ENCODE results near the gene CPED1.
"Not testable (repeated sequence)": the region's sequence is repeated elsewhere in the genome, so short reads cannot be mapped to it uniquely, and the experiment has no call there.

CPED1 gene

DNA sequence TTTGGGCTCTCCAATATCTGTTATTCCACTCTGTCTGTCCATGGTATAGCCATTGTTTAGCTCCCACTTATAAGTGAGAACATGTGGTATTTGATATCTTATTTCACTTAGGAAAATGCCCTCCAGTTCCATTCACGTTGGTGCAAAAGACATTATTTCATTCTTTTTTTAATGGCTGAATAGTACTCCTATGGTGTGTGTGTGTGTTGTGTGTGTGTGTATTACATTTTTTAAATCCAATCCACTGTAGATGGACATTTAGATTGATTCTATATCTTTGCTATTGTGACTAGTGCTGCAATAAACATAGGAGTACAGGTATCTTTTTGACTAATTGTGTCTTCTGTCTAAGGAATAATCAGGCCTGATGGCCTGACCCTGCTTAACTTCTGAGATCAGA lies 7.4 kb upstream of the CPED1 start:
- no peak for DNase-seq (ENCODE audit: low read depth in 2 of 3, low spot score in 2 of 3)

DNA sequence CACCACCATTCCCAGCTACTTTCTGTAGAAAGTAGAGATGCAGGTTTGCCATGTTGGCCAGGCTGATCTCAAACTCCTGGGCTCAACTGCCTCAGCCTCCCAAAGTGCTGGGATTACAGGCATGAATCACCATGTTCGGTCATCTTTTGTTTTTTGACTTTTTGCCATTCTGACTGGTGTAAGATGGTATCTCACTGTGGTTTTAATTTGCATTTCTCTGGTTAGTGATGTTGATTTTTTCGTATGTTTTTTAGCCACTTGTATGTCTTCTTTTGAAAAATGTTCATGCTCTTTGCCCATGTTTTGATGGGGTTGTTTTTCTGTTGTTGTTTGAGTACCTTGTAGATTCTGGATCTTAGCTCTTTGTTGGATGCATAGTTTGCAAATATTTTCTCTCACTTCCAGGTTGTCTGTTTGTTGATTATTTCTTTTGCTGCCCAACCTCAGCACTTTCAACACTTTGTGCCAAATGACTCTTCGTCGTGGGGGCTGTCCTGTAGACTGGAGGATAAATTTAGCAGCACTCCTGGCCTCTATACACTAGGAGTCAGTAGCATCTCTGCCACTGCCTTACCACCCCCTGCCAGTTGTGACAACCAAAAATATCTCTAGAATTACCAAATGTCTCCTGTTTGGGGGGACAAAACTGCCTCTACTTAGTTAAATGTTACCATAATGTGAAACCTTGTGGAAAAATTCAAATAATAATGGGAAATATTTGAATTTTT lies 6.5 kb upstream of the CPED1 start:
- DNase-seq (ENCODE audit: low read depth in 2 of 3, low spot score in 2 of 3) = no peak

GRCh38 chr7:120983592-120983991 lies 4.9 kb upstream of the CPED1 start:
- not testable (repeated sequence) for DNase-seq (ENCODE audit: low read depth in 2 of 3, low spot score in 2 of 3)

GRCh38 chr7:120984406-120984805 lies 4.1 kb upstream of the CPED1 start:
- no peak for DNase-seq (ENCODE audit: low read depth in 2 of 3, low spot score in 2 of 3)

GRCh38 chr7:120985130-120985758 lies 3.3 kb upstream of the CPED1 start:
- DNase-seq (ENCODE audit: low read depth in 2 of 3, low spot score in 2 of 3) = no peak

DNA sequence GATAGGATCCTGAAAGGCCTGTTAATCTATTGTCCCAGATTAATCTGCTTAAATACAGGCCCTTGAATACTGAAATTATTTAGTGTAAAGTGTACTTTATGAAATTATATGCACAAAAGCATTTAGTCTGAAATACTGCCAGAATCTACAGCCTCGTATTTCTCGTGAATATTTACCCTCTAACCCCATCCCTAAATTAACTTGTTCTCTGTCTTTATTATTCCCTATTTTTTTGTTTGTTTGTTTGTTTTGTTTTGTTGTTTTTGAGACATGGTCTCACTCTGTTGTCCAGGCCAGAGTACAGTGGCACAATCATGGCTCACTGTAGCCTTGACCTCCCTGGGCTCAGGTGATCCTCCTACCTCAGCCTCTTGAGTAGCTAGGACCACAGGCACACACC lies 2.7 kb upstream of the CPED1 start:
- no peak for DNase-seq (ENCODE audit: low read depth in 2 of 3, low spot score in 2 of 3)

GRCh38 chr7:120986650-120987049 lies 1.9 kb upstream of the CPED1 start:
- no peak for DNase-seq (ENCODE audit: low read depth in 2 of 3, low spot score in 2 of 3)

GRCh38 chr7:120987280-120987679 lies 1.2 kb upstream of the CPED1 start:
- DNase-seq (ENCODE audit: low read depth in 2 of 3, low spot score in 2 of 3) = no peak

- DNase-seq (ENCODE audit: low read depth in 2 of 3, low spot score in 2 of 3) = peak; percentile 46 to 70 (median 48)
These were observed 574 bp upstream of the CPED1 start for GRCh38 chr7:120987683-120988590.

- no peak for DNase-seq (ENCODE audit: low read depth in 2 of 3, low spot score in 2 of 3)
These were observed 1.0 kb downstream of the CPED1 start for GRCh38 chr7:120989257-120990220.

DNA sequence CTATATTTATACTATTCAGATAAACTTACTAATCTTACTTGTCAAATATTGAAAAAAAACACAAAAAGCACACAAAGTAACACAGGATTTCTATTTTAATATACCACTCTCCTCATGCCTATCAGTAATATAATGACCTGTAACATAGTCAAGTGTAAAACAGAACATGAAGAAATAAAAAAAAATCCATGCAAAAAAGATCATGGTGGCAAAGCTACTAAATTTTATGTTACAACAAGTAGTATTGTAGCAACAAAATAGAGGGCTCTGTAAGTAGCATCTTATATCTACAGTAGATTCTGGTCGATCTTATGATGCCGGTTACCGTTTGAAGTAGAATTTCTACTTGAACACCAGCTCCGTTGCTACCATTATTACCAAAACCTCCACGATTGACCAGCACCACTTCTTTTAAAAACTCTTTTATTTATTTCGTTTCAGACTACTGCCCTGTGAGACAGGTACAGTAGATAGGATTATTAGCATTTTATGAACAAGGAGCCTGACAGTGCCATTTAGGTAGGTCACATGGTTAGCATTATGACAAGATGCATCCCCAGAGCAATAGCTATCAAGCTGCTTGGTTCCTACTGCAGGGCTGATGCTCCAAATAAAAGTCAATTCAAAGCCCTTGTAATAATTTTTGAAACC lies 2.1 kb downstream of the CPED1 start:
- no peak for DNase-seq (ENCODE audit: low read depth in 2 of 3, low spot score in 2 of 3)

DNA sequence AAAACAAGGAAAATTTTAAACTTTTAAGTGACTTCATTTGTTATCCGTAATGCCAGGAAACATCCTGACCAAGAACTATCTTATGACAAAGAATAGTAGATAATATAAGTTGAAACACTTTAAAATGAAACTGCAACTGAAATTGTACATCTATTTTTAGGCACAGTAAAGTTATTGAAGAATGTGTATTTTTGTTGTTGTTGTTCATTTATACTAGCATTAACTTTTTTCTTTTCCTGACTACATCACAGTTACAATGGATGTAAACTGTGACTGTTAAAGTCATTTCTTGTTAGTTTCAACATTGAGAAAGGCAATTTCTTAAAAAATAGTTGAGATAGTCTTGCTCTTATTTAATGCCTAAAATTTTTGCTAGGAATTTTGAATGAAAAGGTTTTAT lies 2.6 kb downstream of the CPED1 start:
- DNase-seq (ENCODE audit: low read depth in 2 of 3, low spot score in 2 of 3) = no peak

- DNase-seq (ENCODE audit: low read depth in 2 of 3, low spot score in 2 of 3) = no peak
These were observed 3.1 kb downstream of the CPED1 start for GRCh38 chr7:120991581-120991980.

- no peak for DNase-seq (ENCODE audit: low read depth in 2 of 3, low spot score in 2 of 3)
These were observed 3.9 kb downstream of the CPED1 start for GRCh38 chr7:120992272-120992964.

GRCh38 chr7:120992965-120993494 lies 4.5 kb downstream of the CPED1 start:
- no peak for DNase-seq (ENCODE audit: low read depth in 2 of 3, low spot score in 2 of 3)

- DNase-seq (ENCODE audit: low read depth in 2 of 3, low spot score in 2 of 3) = no peak
These were observed 5.2 kb downstream of the CPED1 start for GRCh38 chr7:120993553-120994191.

DNA sequence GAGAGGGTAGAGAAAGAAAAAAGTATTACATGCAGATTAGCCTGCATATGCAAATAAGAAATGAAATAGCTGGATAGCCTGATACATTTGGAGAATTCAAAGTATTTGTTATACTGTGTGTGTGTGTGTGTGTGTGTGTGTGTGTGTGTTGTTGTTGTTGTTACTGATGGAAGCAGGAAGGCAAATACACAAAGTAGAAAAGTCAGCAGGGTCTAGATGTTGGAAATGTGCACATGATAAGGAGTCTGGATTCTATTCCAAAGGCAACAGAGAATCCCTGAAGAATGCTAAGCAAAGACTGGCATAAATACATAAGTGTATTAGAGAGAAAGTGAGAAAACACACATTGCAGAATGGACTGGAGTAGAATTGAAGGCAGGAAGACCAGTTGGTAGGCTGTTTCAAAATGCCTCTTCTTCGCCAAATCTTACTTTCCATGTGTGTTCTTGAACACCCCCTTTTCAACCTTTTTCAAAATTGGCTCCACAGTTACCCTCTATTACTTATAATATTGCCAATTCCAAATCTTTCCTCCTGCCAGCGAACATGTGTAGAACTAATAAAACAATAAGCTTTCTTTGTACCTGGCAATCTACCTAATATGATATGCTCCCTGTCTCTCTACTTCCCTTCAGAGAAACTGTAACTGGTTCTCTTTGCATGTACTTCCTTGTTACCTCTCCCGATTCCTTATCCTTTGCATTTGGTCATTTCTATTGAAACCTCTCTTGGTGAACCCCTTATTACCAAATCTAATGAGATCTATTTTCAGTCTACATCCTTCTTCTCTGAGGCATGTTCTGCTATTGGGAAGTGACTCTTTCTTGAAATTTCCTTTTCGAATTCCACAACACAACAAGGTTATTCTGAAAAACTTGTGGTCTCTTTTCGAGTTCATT lies 6.2 kb downstream of the CPED1 start:
- no peak for DNase-seq (ENCODE audit: low read depth in 2 of 3, low spot score in 2 of 3)

GRCh38 chr7:120995654-120996053 lies 7.1 kb downstream of the CPED1 start:
- no peak for DNase-seq (ENCODE audit: low read depth in 2 of 3, low spot score in 2 of 3)

Measured in activated CD8-positive, alpha-beta memory T cell treated with anti-CD3 and anti-CD28 coated beads for 48 hours (primary cell).